Osteocyte (in vitro differentiated cells): Measurements from ENCODE around the gene PITX3. TPM values are rescaled to one million over a fixed set of nuclear protein-coding genes. Genes with fewer than 3 reads are reported as not detected.
A peak's percentile ranks its signal among the peaks of the same experiment; 100 is the strongest.

ENCODE experiments used
- DNase-seq: peaks from one replicate; pipeline ENCODE4 v3.0.0; 2021; ENCODE audit warnings: mixed read lengths; ENCODE audit not compliant: unreplicated experiment; ENCODE audit errors: extremely low spot score
- H3K27ac Mint-ChIP-seq: one replicate; pipeline ENCODE4 v1.8.0; 2021; ENCODE audit warnings: mild to moderate bottlenecking, mixed read lengths; ENCODE audit not compliant: unreplicated experiment
- H3K27me3 Mint-ChIP-seq: one replicate; pipeline ENCODE4 v1.8.0; 2021; ENCODE audit warnings: mixed read lengths; ENCODE audit not compliant: unreplicated experiment
- H3K36me3 Mint-ChIP-seq: one replicate; pipeline ENCODE4 v1.8.0; 2021; ENCODE audit warnings: mixed read lengths; ENCODE audit not compliant: unreplicated experiment
- H3K4me1 Mint-ChIP-seq: one replicate; pipeline ENCODE4 v1.8.0; 2021; ENCODE audit warnings: mixed read lengths; ENCODE audit not compliant: unreplicated experiment
- H3K4me3 Mint-ChIP-seq: one replicate; pipeline ENCODE4 v1.8.0; 2021; ENCODE audit warnings: mild to moderate bottlenecking, moderate library complexity, mixed read lengths; ENCODE audit not compliant: unreplicated experiment
- H3K9me3 Mint-ChIP-seq: one replicate; pipeline ENCODE4 v1.8.0; 2021; ENCODE audit warnings: mixed read lengths; ENCODE audit not compliant: unreplicated experiment
- total RNA-seq: library from RNA; stranded (reverse); gene quantifications from 2 replicates; pipeline ENCODE4 v1.2.1, GENCODE V29; 2021
- TF ChIP-seq, protein P1 (sequence below): fragments of 200-600 bp; sonication (generic); IDR thresholded peaks from 2 replicates; pipeline ENCODE4 v1.5.0; 2021; ENCODE audit warnings: antibody characterized with exemption, mild to moderate bottlenecking, moderate library complexity

The PITX3 gene
- total RNA-seq, 1 donor from 2014 or later, result not detected

GRCh38 chr10:102247734-102248133 is 6.4 kb upstream of the PITX3 start:
- H3K9me3 Mint-ChIP-seq, result no peaks in the 10 kb centered on the region
- H3K27ac Mint-ChIP-seq, result no peak overlapping the region
- H3K4me1 Mint-ChIP-seq, result peaks cover 39% of the 10 kb centered on the region

GRCh38 chr10:102246261-102246660 is 4.9 kb upstream of the PITX3 start:
- Mint-ChIP-seq H3K9me3 (no peaks in the 10 kb centered on the region), H3K4me1 (peaks cover 45% of the 10 kb centered on the region), H3K4me3 (peak overlapping the region; percentile 98), H3K27ac (peak overlapping the region; percentile 2), H3K36me3 (peaks cover 3% of the 10 kb centered on the region), H3K27me3 (no peaks in the 10 kb centered on the region)
- no peak for DNase-seq
- TF ChIP-seq, protein P1, sequence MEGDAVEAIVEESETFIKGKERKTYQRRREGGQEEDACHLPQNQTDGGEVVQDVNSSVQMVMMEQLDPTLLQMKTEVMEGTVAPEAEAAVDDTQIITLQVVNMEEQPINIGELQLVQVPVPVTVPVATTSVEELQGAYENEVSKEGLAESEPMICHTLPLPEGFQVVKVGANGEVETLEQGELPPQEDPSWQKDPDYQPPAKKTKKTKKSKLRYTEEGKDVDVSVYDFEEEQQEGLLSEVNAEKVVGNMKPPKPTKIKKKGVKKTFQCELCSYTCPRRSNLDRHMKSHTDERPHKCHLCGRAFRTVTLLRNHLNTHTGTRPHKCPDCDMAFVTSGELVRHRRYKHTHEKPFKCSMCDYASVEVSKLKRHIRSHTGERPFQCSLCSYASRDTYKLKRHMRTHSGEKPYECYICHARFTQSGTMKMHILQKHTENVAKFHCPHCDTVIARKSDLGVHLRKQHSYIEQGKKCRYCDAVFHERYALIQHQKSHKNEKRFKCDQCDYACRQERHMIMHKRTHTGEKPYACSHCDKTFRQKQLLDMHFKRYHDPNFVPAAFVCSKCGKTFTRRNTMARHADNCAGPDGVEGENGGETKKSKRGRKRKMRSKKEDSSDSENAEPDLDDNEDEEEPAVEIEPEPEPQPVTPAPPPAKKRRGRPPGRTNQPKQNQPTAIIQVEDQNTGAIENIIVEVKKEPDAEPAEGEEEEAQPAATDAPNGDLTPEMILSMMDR, result no peak

More at GRCh38 chr10:102247734-102248133, 6.4 kb upstream of the PITX3 start:
- Mint-ChIP-seq H3K36me3 (peaks cover 3% of the 10 kb centered on the region), H3K4me3 (peak overlapping the region; percentile 98), H3K27me3 (no peaks in the 10 kb centered on the region)
- TF ChIP-seq, protein P1, result no peak
- no peak for DNase-seq

- TF ChIP-seq, protein P1, result no peak
- Mint-ChIP-seq H3K36me3 (peaks cover 3% of the 10 kb centered on the region), H3K27me3 (no peaks in the 10 kb centered on the region), H3K4me3 (peak overlapping the region; percentile 98), H3K27ac (peak overlapping the region; percentile 89), H3K4me1 (peaks cover 47% of the 10 kb centered on the region), H3K9me3 (no peaks in the 10 kb centered on the region)
- no peak for DNase-seq
Measured at GRCh38 chr10:102245932-102246251, 4.6 kb upstream of the PITX3 start.

DNA sequence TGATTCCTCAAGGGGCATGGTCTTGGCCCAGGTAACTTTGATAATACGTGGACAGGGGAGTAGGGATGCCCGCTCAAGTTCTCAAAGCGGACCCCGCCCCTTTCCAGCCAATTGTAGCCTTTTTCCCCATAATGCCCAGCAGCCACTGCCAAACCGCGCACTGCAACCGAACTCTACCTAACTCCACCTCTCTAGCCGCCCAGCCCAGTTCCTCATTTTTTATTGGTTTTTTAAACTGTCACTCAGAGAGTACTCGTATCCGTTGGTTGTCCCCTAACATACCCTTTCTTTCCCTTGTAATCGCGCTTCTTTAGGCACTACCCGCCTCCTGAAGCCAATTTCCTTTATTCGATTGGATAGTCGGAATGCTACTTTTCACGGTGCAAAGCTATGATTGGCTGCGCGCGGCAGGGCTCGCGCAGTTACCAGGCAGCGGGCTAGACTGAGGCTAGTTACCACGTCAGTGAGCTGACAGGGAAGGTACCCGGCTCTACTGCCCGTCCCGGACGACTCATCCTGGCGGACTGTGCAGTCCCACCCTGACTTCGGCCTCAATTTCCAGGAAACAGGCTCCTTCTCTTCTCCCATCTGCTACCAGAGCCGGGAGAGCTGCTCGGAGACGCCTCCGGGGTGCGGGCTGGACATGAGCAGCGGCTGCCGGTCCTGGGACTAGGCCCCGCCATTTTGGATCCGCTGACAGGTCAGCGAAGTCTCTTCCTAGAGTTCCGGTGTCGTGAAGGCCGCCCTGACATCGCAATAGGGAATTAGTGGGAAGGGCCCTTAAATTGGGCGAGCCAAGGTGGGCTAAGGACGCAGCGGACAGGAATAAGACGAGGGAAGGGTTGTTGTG is 4.0 kb upstream of the PITX3 start, which contains the start of gene GBF1:
Gene GBF1, plus strand, starts transcription at position 451 of the 850 bp plus-strand sequence. CDS start 13,407 bp downstream, outside the sequence.
- peak; percentile 96 for DNase-seq
- H3K27me3 Mint-ChIP-seq, result peaks cover 3% of the 10 kb centered on the region
- H3K4me1 Mint-ChIP-seq, result peaks cover 51% of the 10 kb centered on the region

DNA sequence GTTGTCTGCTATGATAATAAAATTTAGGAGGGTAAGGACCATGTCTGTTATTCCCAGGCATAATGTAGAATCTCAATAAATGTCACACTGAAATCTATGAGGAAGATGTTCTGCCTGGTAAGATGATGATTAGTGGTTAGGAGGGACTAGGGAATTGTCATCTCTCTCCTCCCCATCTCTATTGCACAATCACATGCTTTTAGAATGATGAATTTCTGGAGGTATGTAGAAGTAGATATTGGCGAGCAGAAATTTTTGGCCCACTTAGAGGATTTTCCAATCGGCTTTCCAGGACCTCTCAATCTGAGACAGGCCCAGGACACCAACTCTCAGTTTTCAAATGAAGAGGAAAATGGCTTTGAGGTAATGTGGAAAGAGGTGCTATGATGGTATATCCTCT is 2.0 kb upstream of the PITX3 start:
- H3K9me3 Mint-ChIP-seq, result no peaks in the 10 kb centered on the region
- peaks cover 22% of the 10 kb centered on the region for H3K27me3 Mint-ChIP-seq
- peaks cover 42% of the 10 kb centered on the region for H3K4me1 Mint-ChIP-seq
- DNase-seq, result no peak
- no peak overlapping the region for H3K27ac Mint-ChIP-seq
- TF ChIP-seq, protein P1, result no peak
- peak overlapping the region; percentile 27 for H3K4me3 Mint-ChIP-seq
- H3K36me3 Mint-ChIP-seq, result no peaks in the 10 kb centered on the region

More for the DNA sequence above, 4.0 kb upstream of the PITX3 start, which contains the start of gene GBF1:
- TF ChIP-seq, protein P1, result no peak
- peaks cover 3% of the 10 kb centered on the region for H3K36me3 Mint-ChIP-seq
- peak within 1 kb of the TSS; percentile 98 for H3K4me3 Mint-ChIP-seq
- H3K27ac Mint-ChIP-seq, result peak within 1 kb of the TSS; percentile 89
- H3K9me3 Mint-ChIP-seq, result no peaks in the 10 kb centered on the region
